HepG2 (cell line): ENCODE data around the gene IQCN. TPM values are rescaled to one million over a fixed set of nuclear protein-coding genes. Genes with fewer than 3 reads are reported as not detected.
A peak's percentile ranks its signal among the peaks of the same experiment; 100 is the strongest.

Experiments
- ELF1 ChIP-seq: sonication (generic); formaldehyde crosslinking; IDR thresholded peaks from 2 replicates; pipeline ENCODE4 v1.4.0; 2020; ENCODE audit warnings: missing genetic modification reagents
- HNF4A ChIP-seq: sonication (generic); formaldehyde crosslinking; IDR thresholded peaks from 2 replicates; pipeline ENCODE4 v1.4.0; 2020; ENCODE audit warnings: missing genetic modification reagents
- HNF4G ChIP-seq, 2 experiments: sonication (generic) in 1 of 2; formaldehyde crosslinking in 1 of 2; IDR thresholded peaks; 2 replicates each; pipeline versions ENCODE4 v1.4.0 to v1.6.1; 2011 to 2020; ENCODE audit warnings: borderline replicate concordance in 2 of 2, low read depth in 2 of 2, mild to moderate bottlenecking in 2 of 2, low read length in 1 of 2, missing genetic modification reagents in 1 of 2, moderate library complexity in 1 of 2
- KMT2A ChIP-seq: sonication (generic); formaldehyde crosslinking; IDR thresholded peaks from 2 replicates; pipeline ENCODE4 v1.4.0; 2020; ENCODE audit warnings: missing genetic modification reagents
- NAIF1 ChIP-seq: sonication (generic); formaldehyde crosslinking; IDR thresholded peaks from 2 replicates; pipeline ENCODE4 v1.5.0; 2020; ENCODE audit warnings: mild to moderate bottlenecking, missing genetic modification reagents, borderline replicate concordance
- NFRKB ChIP-seq: fragments of 450-650 bp; IDR thresholded peaks from 2 replicates; pipeline ENCODE4 v1.6.1; 2017
- RARA ChIP-seq: IDR thresholded peaks from 2 replicates; pipeline ENCODE4 v1.6.1; 2016; ENCODE audit warnings: missing genetic modification reagents, missing compliant biosample characterization
- REXO4 ChIP-seq: sonication (generic); formaldehyde crosslinking; IDR thresholded peaks from 2 replicates; pipeline ENCODE4 v1.8.0; 2022; ENCODE audit warnings: missing genetic modification reagents, mild to moderate bottlenecking, borderline replicate concordance
- SUZ12 ChIP-seq: fragments of 150-350 bp; IDR thresholded peaks from 2 replicates; pipeline ENCODE4 v1.6.1; 2014; ENCODE audit warnings: low read depth, low read length
- TAF15 ChIP-seq: fragments of 200-400 bp; formaldehyde crosslinking; IDR thresholded peaks from one replicate; pipeline ENCODE4 v1.6.1; 2018; ENCODE audit warnings: mild to moderate bottlenecking, low read depth, low read length; ENCODE audit not compliant: poor library complexity, severe bottlenecking
- ZNF564 ChIP-seq: sonication (generic); formaldehyde crosslinking; IDR thresholded peaks from 2 replicates; pipeline ENCODE4 v1.8.1; 2023; ENCODE audit warnings: mild to moderate bottlenecking, missing genetic modification reagents
- ZNF816 ChIP-seq: sonication (generic); formaldehyde crosslinking; IDR thresholded peaks from 2 replicates; pipeline ENCODE4 v1.8.0; 2022; ENCODE audit warnings: missing genetic modification reagents, mild to moderate bottlenecking, borderline replicate concordance
- ZNF878 ChIP-seq: sonication (generic); formaldehyde crosslinking; IDR thresholded peaks from 2 replicates; pipeline ENCODE4 v1.8.1; 2023; ENCODE audit warnings: mild to moderate bottlenecking, missing genetic modification reagents, moderate library complexity
- ZNF891 ChIP-seq: sonication (generic); formaldehyde crosslinking; IDR thresholded peaks from 2 replicates; pipeline ENCODE4 v1.5.0; 2020; ENCODE audit warnings: mild to moderate bottlenecking, missing genetic modification reagents
- polyA plus RNA-seq, 8 experiments: library from polyadenylated mRNA; depleted of rRNA in 3 of 8; stranded (reverse) in 7 of 8; unstranded in 1 of 8; fragments of >200 nt; fragmentation: Illumina TruSeq in 4 of 8; extraction: Trizol in 4 of 8; gene quantifications; 2 replicates each; pipeline versions ENCODE4 v1.2.1 to v1.2.3, GENCODE V29; 2011 to 2016; ENCODE audit warnings: low read depth in 4 of 8, missing spikeins in 1 of 8, mixed read lengths in 1 of 8; ENCODE audit not compliant: insufficient read depth in 1 of 8
- total RNA-seq, 5 experiments: library from RNA; depleted of rRNA; stranded (reverse); fragments of >200 nt; fragmentation: Illumina TruSeq; extraction: Trizol; gene quantifications; 2 replicates each; pipeline ENCODE4 v1.2.3, GENCODE V29; 2016; ENCODE audit warnings: low read depth in 1 of 5
- TF ChIP-seq, protein P1 (sequence below): conservative IDR thresholded peaks from 2 replicates; pipeline ENCODE4 v1.6.1; 2018; ENCODE audit warnings: missing genetic modification reagents
- TF ChIP-seq, protein P2 (sequence below): sonication (generic); formaldehyde crosslinking; IDR thresholded peaks from 2 replicates; pipeline ENCODE4 v1.9.0; 2021; ENCODE audit warnings: missing genetic modification reagents, borderline replicate concordance
- TF ChIP-seq, protein P3 (sequence below): fragments of 450-650 bp; IDR thresholded peaks from 2 replicates; pipeline ENCODE4 v1.6.1; 2016
- TF ChIP-seq, protein P4 (sequence below): sonication (generic); formaldehyde crosslinking; IDR thresholded peaks from 2 replicates; pipeline ENCODE4 v1.8.0; 2022; ENCODE audit warnings: missing genetic modification reagents, mild to moderate bottlenecking, borderline replicate concordance
- TF ChIP-seq, protein P5 (sequence below): sonication (generic); formaldehyde crosslinking; IDR thresholded peaks from 2 replicates; pipeline ENCODE4 v1.5.1; 2020; ENCODE audit warnings: missing genetic modification reagents, mild to moderate bottlenecking, borderline replicate concordance
- TF ChIP-seq, protein P6 (sequence below): sonication (generic); formaldehyde crosslinking; IDR thresholded peaks from 2 replicates; pipeline ENCODE4 v1.8.1; 2023; ENCODE audit warnings: mild to moderate bottlenecking, missing genetic modification reagents, borderline replicate concordance

IQCN gene
- total and polyA plus RNA-seq, 2 of the 13 experiments (the other 11 are each of a cell fraction or from before 2014, with no cell fraction given): 0.04 to 0.18 TPM

DNA sequence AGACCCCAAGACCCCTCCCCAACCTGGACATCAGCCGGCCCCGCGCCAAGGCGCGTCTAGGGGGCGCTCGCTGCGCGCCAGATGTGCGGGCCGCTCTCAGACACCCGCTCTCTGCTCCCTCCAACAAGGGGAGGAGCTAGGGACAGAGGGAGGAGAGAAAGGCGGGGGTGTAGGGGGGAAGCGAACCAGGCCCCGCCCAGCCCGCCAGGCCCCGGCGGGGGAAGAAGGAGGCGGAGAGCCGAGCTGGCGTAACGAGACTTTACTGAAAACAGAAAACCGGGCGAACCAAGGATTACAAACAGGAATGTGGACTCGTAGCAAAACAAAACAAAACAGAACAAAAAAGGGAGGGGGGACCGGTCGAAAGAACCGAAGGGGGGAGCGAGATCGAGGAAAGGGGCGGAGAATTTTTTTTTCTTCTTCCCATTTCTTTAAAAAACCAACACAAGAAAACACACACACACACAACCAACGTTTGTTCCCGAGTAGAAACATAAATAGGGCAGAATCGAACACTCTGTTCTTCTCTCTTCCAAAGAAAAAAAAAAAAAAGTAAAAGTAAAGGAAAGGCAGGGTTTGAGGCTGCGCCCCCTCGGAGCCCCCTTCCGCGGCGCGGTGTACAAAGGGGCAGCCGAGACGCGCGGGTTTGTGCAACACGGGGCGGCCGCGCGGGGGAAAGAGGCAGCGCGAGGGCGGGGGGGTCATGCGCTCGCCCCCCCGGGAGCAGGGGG is 5.4 kb upstream of the IQCN start (continued):
- TF ChIP-seq, protein P1, sequence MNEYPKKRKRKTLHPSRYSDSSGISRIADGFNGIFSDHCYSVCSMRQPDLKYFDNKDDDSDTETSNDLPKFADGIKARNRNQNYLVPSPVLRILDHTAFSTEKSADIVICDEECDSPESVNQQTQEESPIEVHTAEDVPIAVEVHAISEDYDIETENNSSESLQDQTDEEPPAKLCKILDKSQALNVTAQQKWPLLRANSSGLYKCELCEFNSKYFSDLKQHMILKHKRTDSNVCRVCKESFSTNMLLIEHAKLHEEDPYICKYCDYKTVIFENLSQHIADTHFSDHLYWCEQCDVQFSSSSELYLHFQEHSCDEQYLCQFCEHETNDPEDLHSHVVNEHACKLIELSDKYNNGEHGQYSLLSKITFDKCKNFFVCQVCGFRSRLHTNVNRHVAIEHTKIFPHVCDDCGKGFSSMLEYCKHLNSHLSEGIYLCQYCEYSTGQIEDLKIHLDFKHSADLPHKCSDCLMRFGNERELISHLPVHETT: 0 out of 2 replicates have a peak, but pooled peaks have one; percentile 17
- TF ChIP-seq NAIF1 (CRISPR knock-in tag) (0 out of 2 replicates have a peak, but pooled peaks have one; percentile 19), ZNF564 (CRISPR knock-in tag) (peak; percentile 13; the same call in 1 of the 2 replicates), ELF1 (CRISPR knock-in tag) (peak; percentile 46; the same call in 1 of the 2 replicates), HNF4G (IDR thresholded peaks at IDR 0.05; ENCODE audit: borderline replicate concordance, low read depth, low read length) (no peak), HNF4G (CRISPR knock-in tag; IDR thresholded peaks at IDR 0.05; ENCODE audit: borderline replicate concordance, low read depth) (no peak), SUZ12 (no peak), ZNF878 (CRISPR knock-in tag) (peak; percentile 89; the same call in 1 of the 2 replicates), HNF4A (CRISPR knock-in tag) (peak; percentile 20; the same call in 1 of the 2 replicates), ZNF816 (CRISPR knock-in tag) (peak; percentile 91), TAF15 (no peak), KMT2A (CRISPR knock-in tag) (no peak), REXO4 (CRISPR knock-in tag) (no peak), RARA (CRISPR knock-in tag) (0 out of 2 replicates have a peak, but pooled peaks have one; percentile 25), NFRKB (no peak), ZNF891 (0 out of 2 replicates have a peak, but pooled peaks have one; percentile 13)
- TF ChIP-seq, protein P2, sequence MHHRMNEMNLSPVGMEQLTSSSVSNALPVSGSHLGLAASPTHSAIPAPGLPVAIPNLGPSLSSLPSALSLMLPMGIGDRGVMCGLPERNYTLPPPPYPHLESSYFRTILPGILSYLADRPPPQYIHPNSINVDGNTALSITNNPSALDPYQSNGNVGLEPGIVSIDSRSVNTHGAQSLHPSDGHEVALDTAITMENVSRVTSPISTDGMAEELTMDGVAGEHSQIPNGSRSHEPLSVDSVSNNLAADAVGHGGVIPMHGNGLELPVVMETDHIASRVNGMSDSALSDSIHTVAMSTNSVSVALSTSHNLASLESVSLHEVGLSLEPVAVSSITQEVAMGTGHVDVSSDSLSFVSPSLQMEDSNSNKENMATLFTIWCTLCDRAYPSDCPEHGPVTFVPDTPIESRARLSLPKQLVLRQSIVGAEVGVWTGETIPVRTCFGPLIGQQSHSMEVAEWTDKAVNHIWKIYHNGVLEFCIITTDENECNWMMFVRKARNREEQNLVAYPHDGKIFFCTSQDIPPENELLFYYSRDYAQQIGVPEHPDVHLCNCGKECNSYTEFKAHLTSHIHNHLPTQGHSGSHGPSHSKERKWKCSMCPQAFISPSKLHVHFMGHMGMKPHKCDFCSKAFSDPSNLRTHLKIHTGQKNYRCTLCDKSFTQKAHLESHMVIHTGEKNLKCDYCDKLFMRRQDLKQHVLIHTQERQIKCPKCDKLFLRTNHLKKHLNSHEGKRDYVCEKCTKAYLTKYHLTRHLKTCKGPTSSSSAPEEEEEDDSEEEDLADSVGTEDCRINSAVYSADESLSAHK (CRISPR knock-in tag): no peak
- TF ChIP-seq, protein P3, sequence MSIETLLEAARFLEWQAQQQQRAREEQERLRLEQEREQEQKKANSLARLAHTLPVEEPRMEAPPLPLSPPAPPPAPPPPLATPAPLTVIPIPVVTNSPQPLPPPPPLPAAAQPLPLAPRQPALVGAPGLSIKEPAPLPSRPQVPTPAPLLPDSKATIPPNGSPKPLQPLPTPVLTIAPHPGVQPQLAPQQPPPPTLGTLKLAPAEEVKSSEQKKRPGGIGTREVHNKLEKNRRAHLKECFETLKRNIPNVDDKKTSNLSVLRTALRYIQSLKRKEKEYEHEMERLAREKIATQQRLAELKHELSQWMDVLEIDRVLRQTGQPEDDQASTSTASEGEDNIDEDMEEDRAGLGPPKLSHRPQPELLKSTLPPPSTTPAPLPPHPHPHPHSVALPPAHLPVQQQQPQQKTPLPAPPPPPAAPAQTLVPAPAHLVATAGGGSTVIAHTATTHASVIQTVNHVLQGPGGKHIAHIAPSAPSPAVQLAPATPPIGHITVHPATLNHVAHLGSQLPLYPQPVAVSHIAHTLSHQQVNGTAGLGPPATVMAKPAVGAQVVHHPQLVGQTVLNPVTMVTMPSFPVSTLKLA: no peak
- TF ChIP-seq, protein P4, sequence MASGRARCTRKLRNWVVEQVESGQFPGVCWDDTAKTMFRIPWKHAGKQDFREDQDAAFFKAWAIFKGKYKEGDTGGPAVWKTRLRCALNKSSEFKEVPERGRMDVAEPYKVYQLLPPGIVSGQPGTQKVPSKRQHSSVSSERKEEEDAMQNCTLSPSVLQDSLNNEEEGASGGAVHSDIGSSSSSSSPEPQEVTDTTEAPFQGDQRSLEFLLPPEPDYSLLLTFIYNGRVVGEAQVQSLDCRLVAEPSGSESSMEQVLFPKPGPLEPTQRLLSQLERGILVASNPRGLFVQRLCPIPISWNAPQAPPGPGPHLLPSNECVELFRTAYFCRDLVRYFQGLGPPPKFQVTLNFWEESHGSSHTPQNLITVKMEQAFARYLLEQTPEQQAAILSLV: peak; percentile 40; the same call in 1 of the 2 replicates
- TF ChIP-seq, protein P5, sequence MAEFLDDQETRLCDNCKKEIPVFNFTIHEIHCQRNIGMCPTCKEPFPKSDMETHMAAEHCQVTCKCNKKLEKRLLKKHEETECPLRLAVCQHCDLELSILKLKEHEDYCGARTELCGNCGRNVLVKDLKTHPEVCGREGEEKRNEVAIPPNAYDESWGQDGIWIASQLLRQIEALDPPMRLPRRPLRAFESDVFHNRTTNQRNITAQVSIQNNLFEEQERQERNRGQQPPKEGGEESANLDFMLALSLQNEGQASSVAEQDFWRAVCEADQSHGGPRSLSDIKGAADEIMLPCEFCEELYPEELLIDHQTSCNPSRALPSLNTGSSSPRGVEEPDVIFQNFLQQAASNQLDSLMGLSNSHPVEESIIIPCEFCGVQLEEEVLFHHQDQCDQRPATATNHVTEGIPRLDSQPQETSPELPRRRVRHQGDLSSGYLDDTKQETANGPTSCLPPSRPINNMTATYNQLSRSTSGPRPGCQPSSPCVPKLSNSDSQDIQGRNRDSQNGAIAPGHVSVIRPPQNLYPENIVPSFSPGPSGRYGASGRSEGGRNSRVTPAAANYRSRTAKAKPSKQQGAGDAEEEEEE (CRISPR knock-in tag): no peak
- TF ChIP-seq, protein P6, sequence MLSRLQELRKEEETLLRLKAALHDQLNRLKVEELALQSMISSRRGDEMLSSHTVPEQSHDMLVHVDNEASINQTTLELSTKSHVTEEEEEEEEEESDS: no peak
